SK-N-SH (cell line): ENCODE results near the gene ATG16L1. TPM values are rescaled to one million over a fixed set of nuclear protein-coding genes. Genes with fewer than 3 reads are reported as not detected.

Experiments used
- CTCF ChIA-PET: fragments of 300-600, 350-600 bp; formaldehyde crosslinking; extraction: SDS; loops from one replicate; lab custom pipeline; 2021; lab: Yijun Ruan, JAX
- POLR2A ChIA-PET: fragments of 350-600 bp; sonication (Branson Sonifier 250); formaldehyde crosslinking; extraction: SDS; loops from one replicate; lab custom pipeline; 2020; ENCODE audit warnings: antibody characterized with exemption, inconsistent platforms; lab: Yijun Ruan, JAX
- DNase-seq: peaks from one replicate; pipeline ENCODE4 v3.0.0; 2012
- H2AFZ ChIP-seq: fragments of 200-600 bp; sonication (generic); 2 replicates; pipeline ENCODE4 v1.8.1; 2016; ENCODE audit warnings: antibody characterized with exemption, mild to moderate bottlenecking, low read depth
- H3F3A ChIP-seq: fragments of 200-600 bp; sonication (generic); replicated peaks from 2 replicates; pipeline ENCODE3; 2016; ENCODE audit warnings: antibody characterized with exemption, mild to moderate bottlenecking; ENCODE audit not compliant: insufficient read depth
- H3K27ac ChIP-seq, 2 experiments: fragments of 200-500 bp in 1 of 2; fragments of 200-600 bp in 1 of 2; sonication (Bioruptor generic) in 1 of 2; sonication (generic), shearing (Covaris generic) in 1 of 2; 2 replicates each; pipeline versions ENCODE4 v1.5.1 to v1.6.1; 2014 to 2016; ENCODE audit warnings: low read depth in 2 of 2, inconsistent platforms in 1 of 2, low read length in 1 of 2, mild to moderate bottlenecking in 1 of 2, mixed read lengths in 1 of 2
- H3K27me3 ChIP-seq: fragments of 200-600 bp; sonication (generic), shearing (Covaris generic); 2 replicates; pipeline ENCODE4 v1.6.1; 2016; ENCODE audit warnings: mixed run types; ENCODE audit not compliant: insufficient read depth
- H3K36me3 ChIP-seq, 2 experiments: fragments of 200-500 bp in 1 of 2; fragments of 200-600 bp in 1 of 2; sonication (Bioruptor generic) in 1 of 2; sonication (generic) in 1 of 2; replicated peaks in 1 of 2; 2 replicates each; pipeline versions ENCODE3 to v1.5.1; 2014 to 2016; ENCODE audit warnings: low read length in 1 of 2, mild to moderate bottlenecking in 1 of 2; ENCODE audit not compliant: insufficient read depth in 2 of 2, control insufficient read depth in 1 of 2
- H3K4me1 ChIP-seq, 2 experiments: fragments of 200-500 bp in 1 of 2; fragments of 200-600 bp in 1 of 2; sonication (Bioruptor generic) in 1 of 2; sonication (generic), shearing (Covaris generic) in 1 of 2; 2 replicates each; pipeline versions ENCODE4 v1.5.1 to v1.6.1; 2014 to 2016; ENCODE audit warnings: low read depth in 1 of 2, low read length in 1 of 2, mixed run types in 1 of 2; ENCODE audit not compliant: insufficient read depth in 2 of 2, control insufficient read depth in 1 of 2
- H3K4me2 ChIP-seq: fragments of 200-600 bp; sonication (generic), shearing (Covaris generic); 2 replicates; pipeline ENCODE4 v1.6.1; 2017; ENCODE audit warnings: mixed run types
- H3K4me3 ChIP-seq, 2 experiments: fragments of 200-500 bp in 1 of 2; fragments of 200-600 bp in 1 of 2; sonication (Bioruptor generic) in 1 of 2; sonication (generic), shearing (Covaris generic) in 1 of 2; 2 replicates each; pipeline versions ENCODE4 v1.5.1 to v1.8.1; 2014 to 2016; ENCODE audit warnings: low read depth in 2 of 2, inconsistent platforms in 1 of 2, low read length in 1 of 2, mild to moderate bottlenecking in 1 of 2, mixed read lengths in 1 of 2, moderate library complexity in 1 of 2
- H3K79me2 ChIP-seq: fragments of 200-600 bp; sonication (generic); 2 replicates; pipeline ENCODE4 v1.8.1; 2017; ENCODE audit warnings: mild to moderate bottlenecking; ENCODE audit not compliant: insufficient read depth
- H3K9ac ChIP-seq: fragments of 200-600 bp; sonication (generic); 2 replicates; pipeline ENCODE4 v1.6.1; 2017; ENCODE audit warnings: mixed run types
- H3K9me2 ChIP-seq: fragments of 200-600 bp; sonication (generic); 2 replicates; pipeline ENCODE4 v1.6.1; 2017; ENCODE audit warnings: mixed run types
- H3K9me3 ChIP-seq: fragments of 200-600 bp; sonication (generic); 2 replicates; pipeline ENCODE4 v1.6.1; 2017; ENCODE audit warnings: mixed run types, mild to moderate bottlenecking, moderate library complexity
- H4K20me1 ChIP-seq: fragments of 200-600 bp; sonication (generic); 2 replicates; pipeline ENCODE4 v1.6.1; 2017; ENCODE audit warnings: mild to moderate bottlenecking, mixed run types; ENCODE audit not compliant: insufficient read depth
- CHD2 ChIP-seq: fragments of 150-350 bp; IDR thresholded peaks from 2 replicates; pipeline ENCODE4 v1.6.1; 2018; ENCODE audit warnings: low read length; ENCODE audit not compliant: partially characterized antibody
- ELF1 ChIP-seq: IDR thresholded peaks from 2 replicates; pipeline ENCODE4 v1.4.0; 2012
- EZH2phosphoT487 ChIP-seq: fragments of 200-600 bp; sonication (generic); IDR thresholded peaks from 2 replicates; pipeline ENCODE4 v1.6.1; 2017; ENCODE audit warnings: low read depth, mixed run types, mild to moderate bottlenecking, antibody characterized with exemption, moderate library complexity, borderline replicate concordance
- FOSL2 ChIP-seq: IDR thresholded peaks from 2 replicates; pipeline ENCODE4 v1.4.0; 2012; ENCODE audit warnings: low read depth, mild to moderate bottlenecking, moderate library complexity, borderline replicate concordance
- MEF2A ChIP-seq: IDR thresholded peaks from 2 replicates; pipeline ENCODE4 v1.4.0; 2012; ENCODE audit warnings: low read depth, borderline replicate concordance
- MXI1 ChIP-seq: IDR thresholded peaks from 2 replicates; pipeline ENCODE4 v1.6.1; 2012; ENCODE audit warnings: mild to moderate bottlenecking, low read depth, low read length, improper control_type of control experiment
- NFIC ChIP-seq: IDR thresholded peaks from 2 replicates; pipeline ENCODE4 v1.4.0; 2012; ENCODE audit warnings: borderline replicate concordance
- RAD21 ChIP-seq: IDR thresholded peaks from 2 replicates; pipeline ENCODE4 v1.6.1; 2012; ENCODE audit warnings: mild to moderate bottlenecking, low read length
- RXRA ChIP-seq: IDR thresholded peaks from 2 replicates; pipeline ENCODE4 v1.4.0; 2012; ENCODE audit warnings: low read depth, mild to moderate bottlenecking, borderline replicate concordance
- SIN3A ChIP-seq: IDR thresholded peaks from 2 replicates; pipeline ENCODE4 v1.6.1; 2012; ENCODE audit warnings: low read depth, mild to moderate bottlenecking, low read length, moderate library complexity, borderline replicate concordance
- SMC3 ChIP-seq: IDR thresholded peaks from 2 replicates; pipeline ENCODE4 v1.6.1; 2012; ENCODE audit warnings: low read depth, low read length, improper control_type of control experiment
- TAF1 ChIP-seq: IDR thresholded peaks from 2 replicates; pipeline ENCODE4 v1.6.1; 2012; ENCODE audit warnings: low read depth, mild to moderate bottlenecking, low read length, moderate library complexity, borderline replicate concordance
- TCF12 ChIP-seq: IDR thresholded peaks from 2 replicates; pipeline ENCODE4 v1.4.0; 2012
- TEAD4 ChIP-seq: IDR thresholded peaks from 2 replicates; pipeline ENCODE4 v1.4.0; 2012; ENCODE audit warnings: mild to moderate bottlenecking, borderline replicate concordance; ENCODE audit not compliant: insufficient read depth
- WGBS: methylation state at CpG from one replicate; pipeline ENCODE4 v1.1.6; 2017; ENCODE audit warnings: low lambda C conversion rate; 5-methylcytosine and 5-hydroxymethylcytosine counted together
- polyA plus RNA-seq, 3 experiments: library from polyadenylated mRNA; depleted of rRNA; stranded (reverse); fragments of >200 nt; gene quantifications; 2 replicates each; pipeline ENCODE4 v1.2.3, GENCODE V29; 2012
- TF ChIP-seq, protein P1 (sequence below): IDR thresholded peaks from 2 replicates; pipeline ENCODE4; 2012
- TF ChIP-seq, protein P2 (sequence below): fragments of 200-600 bp; sonication (generic); IDR thresholded peaks from 2 replicates; pipeline ENCODE4 v1.6.1; 2017; ENCODE audit warnings: antibody characterized with exemption, mild to moderate bottlenecking, moderate library complexity
- TF ChIP-seq, protein P3 (sequence below): fragments of 150-350 bp; IDR thresholded peaks from 2 replicates; pipeline ENCODE4 v1.6.1; 2016; ENCODE audit warnings: mild to moderate bottlenecking, low read depth, low read length

Gene ATG16L1
- polyA plus RNA-seq, 1 of the 3 experiments (the other 2 are of a cell fraction): 22.2 TPM

DNA sequence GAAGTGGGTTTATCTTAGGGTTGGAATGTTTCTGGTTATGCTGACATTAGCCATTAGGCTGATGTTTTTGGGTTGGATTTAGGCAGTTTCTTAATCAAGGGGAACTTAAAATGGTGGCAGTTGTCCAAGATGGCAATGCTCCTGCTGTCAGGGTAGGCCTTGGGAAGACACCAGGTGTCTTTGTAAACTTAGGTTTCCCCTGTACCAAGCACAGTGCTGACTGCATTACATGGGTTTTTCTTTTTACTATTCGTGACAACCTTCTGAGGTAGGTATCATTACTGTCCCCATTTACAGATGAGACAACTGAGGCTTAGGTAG is 528 bp upstream of the ATG16L1 start:
- WGBS: 0% methylated on average over 1 of the region's 1 CpG
- Histone ChIP-seq H3K79me2 (peaks cover 42% of the 10 kb centered on the region), H3K36me3 (peaks cover 8 to 12% of the 10 kb centered on the region in 2 experiments), H3K27me3 (no peaks in the 10 kb centered on the region), H2AFZ (peak overlapping the region; percentile 92), H3K27ac (peak overlapping the region; percentile 30 to 33; a peak in 2 of 4 replicates), H3K4me3 (peak overlapping the region; percentile 87 to 98), H3K9me2 (no peaks in the 10 kb centered on the region), H4K20me1 (peaks cover 28% of the 10 kb centered on the region), H3K9ac (no peak overlapping the region), H3F3A (peaks cover 4% of the 10 kb centered on the region), H3K4me1 (peaks cover 6 to 12% of the 10 kb centered on the region in 2 experiments), H3K4me2 (no peak overlapping the region), H3K9me3 (no peaks in the 10 kb centered on the region)
- TF ChIP-seq CHD2: no peak
- TF ChIP-seq RXRA: no peak
- TF ChIP-seq SIN3A: no peak
- no peak for TF ChIP-seq TCF12
- TF ChIP-seq MEF2A: no peak
- TF ChIP-seq MXI1: no peak
- TF ChIP-seq TAF1: no peak
- no peak for TF ChIP-seq NFIC
- CTCF ChIA-PET: interaction anchor here (0.6 to 3.0 kb wide), 31 partner anchors 8 to 657 kb away, joined by 3 to 19 read pairs (median 4); partner anchors contain the start of gene INPP5D
- POLR2A ChIA-PET: no interaction called here
- DNase-seq: no peak

DNA sequence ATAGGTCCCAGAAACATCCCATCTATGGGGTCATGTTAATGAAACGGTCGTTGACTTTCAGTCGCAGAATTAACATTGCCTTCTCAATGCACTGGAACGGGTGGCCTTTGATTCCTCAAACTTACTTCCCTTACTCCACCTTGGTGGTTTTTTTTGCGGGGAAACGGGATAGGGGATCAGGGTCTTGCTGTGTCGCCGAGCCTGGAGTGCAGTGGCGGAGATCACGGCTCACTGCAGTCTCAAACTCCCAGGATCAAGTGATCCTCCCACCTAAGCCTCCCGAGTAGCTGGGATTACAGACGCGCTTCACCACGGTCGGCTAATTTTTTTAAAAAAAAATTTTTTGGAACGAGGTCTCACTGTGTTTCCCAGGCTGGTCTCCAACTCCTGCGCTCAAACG is 754 bp downstream of the ATG16L1 start:
- Histone ChIP-seq H3K9me2 (no peaks in the 10 kb centered on the region), H4K20me1 (peaks cover 28% of the 10 kb centered on the region), H2AFZ (peak overlapping the region; percentile 93), H3K27ac (peak overlapping the region; percentile 71 to 75; a peak in 2 of 4 replicates), H3K4me3 (peak overlapping the region; percentile 87 to 98), H3K4me2 (peak overlapping the region; percentile 86), H3K4me1 (peaks cover 6 to 12% of the 10 kb centered on the region in 2 experiments), H3K27me3 (no peaks in the 10 kb centered on the region), H3F3A (peaks cover 4% of the 10 kb centered on the region), H3K36me3 (peaks cover 12 to 17% of the 10 kb centered on the region in 2 experiments), H3K79me2 (peaks cover 55% of the 10 kb centered on the region), H3K9me3 (no peaks in the 10 kb centered on the region), H3K9ac (peak overlapping the region; percentile 78)
- CTCF ChIA-PET: interaction anchor here (0.9 to 3.0 kb wide), 10 partner anchors 11 to 485 kb away, joined by 3 to 19 read pairs (median 4); no protein-coding TSS in a partner anchor
- no peak for TF ChIP-seq SMC3
- TF ChIP-seq TEAD4: no peak
- TF ChIP-seq RAD21: no peak
- TF ChIP-seq MEF2A: no peak
- TF ChIP-seq, protein P1, sequence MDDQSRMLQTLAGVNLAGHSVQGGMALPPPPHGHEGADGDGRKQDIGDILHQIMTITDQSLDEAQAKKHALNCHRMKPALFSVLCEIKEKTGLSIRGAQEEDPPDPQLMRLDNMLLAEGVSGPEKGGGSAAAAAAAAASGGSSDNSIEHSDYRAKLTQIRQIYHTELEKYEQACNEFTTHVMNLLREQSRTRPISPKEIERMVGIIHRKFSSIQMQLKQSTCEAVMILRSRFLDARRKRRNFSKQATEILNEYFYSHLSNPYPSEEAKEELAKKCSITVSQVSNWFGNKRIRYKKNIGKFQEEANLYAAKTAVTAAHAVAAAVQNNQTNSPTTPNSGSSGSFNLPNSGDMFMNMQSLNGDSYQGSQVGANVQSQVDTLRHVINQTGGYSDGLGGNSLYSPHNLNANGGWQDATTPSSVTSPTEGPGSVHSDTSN: no peak
- no peak for TF ChIP-seq EZH2phosphoT487
- no peak for TF ChIP-seq FOSL2
- TF ChIP-seq, protein P2, sequence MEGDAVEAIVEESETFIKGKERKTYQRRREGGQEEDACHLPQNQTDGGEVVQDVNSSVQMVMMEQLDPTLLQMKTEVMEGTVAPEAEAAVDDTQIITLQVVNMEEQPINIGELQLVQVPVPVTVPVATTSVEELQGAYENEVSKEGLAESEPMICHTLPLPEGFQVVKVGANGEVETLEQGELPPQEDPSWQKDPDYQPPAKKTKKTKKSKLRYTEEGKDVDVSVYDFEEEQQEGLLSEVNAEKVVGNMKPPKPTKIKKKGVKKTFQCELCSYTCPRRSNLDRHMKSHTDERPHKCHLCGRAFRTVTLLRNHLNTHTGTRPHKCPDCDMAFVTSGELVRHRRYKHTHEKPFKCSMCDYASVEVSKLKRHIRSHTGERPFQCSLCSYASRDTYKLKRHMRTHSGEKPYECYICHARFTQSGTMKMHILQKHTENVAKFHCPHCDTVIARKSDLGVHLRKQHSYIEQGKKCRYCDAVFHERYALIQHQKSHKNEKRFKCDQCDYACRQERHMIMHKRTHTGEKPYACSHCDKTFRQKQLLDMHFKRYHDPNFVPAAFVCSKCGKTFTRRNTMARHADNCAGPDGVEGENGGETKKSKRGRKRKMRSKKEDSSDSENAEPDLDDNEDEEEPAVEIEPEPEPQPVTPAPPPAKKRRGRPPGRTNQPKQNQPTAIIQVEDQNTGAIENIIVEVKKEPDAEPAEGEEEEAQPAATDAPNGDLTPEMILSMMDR: no peak
- TF ChIP-seq, protein P3, sequence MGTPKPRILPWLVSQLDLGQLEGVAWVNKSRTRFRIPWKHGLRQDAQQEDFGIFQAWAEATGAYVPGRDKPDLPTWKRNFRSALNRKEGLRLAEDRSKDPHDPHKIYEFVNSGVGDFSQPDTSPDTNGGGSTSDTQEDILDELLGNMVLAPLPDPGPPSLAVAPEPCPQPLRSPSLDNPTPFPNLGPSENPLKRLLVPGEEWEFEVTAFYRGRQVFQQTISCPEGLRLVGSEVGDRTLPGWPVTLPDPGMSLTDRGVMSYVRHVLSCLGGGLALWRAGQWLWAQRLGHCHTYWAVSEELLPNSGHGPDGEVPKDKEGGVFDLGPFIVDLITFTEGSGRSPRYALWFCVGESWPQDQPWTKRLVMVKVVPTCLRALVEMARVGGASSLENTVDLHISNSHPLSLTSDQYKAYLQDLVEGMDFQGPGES: no peak
- TF ChIP-seq ELF1: no peak
- no peak for DNase-seq
- 3% methylated on average over 18 of the region's 18 CpGs for WGBS
- POLR2A ChIA-PET: no interaction called here
